Activated CD4-positive, CD25-positive, alpha-beta regulatory T cell treated with anti-CD3 and anti-CD28 coated beads, Interleukin-2, amount 50 U/mL, for 24 hours (primary cell): ENCODE results near the gene RAPGEF1.
A peak's percentile ranks its signal among the peaks of the same experiment; 100 is the strongest.
"Not testable (repeated sequence)": the region's sequence is repeated elsewhere in the genome, so short reads cannot be mapped to it uniquely, and the experiment has no call there.

Experiments used
- ATAC-seq, 2 donors: fragments of 150-1000 bp; cut with Tn5 transposase; one replicate each; pipeline ENCODE4 v1.10.0; 2021; ENCODE audit warnings: mild to moderate bottlenecking in 1 of 2, moderate library complexity in 1 of 2

The RAPGEF1 gene

DNA sequence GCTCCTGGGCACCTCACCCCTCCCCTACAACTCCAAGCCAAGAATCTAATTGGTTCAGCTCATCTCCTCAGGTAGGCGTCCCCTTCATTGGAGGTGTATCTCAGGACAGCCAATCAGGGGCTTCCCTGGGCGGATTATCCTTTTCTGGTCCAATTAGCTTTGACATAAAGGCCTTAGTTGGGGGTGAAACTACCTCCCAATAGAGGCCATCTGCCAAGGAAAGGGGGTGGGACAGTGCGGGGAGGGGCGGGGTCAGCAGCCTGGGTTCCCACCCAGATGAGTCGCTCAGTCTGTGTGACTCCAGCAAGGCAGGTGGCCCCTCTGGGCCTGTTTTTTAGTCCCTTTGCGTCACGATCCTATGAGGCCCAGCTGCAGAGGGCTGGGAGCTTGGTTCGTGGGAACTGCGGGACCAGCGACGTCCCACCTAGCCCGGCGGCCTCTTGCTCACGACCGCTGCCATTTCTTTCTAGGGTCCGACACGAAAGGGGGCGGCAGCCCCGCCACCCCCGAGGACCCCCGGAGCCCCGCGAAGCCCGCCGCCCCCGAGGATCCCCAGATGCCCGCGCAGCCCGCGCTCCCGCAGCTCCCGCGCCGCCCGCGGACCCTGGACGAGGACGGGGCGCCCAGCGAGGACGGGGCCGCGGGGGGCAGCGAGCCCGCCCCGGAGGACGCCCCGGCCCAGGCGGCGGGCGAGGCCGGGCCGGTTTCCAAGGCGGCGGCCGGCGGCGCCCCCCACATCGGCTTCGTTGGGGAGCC lies 185.6 kb downstream of the RAPGEF1 start:
- ATAC-seq = no peak

DNA sequence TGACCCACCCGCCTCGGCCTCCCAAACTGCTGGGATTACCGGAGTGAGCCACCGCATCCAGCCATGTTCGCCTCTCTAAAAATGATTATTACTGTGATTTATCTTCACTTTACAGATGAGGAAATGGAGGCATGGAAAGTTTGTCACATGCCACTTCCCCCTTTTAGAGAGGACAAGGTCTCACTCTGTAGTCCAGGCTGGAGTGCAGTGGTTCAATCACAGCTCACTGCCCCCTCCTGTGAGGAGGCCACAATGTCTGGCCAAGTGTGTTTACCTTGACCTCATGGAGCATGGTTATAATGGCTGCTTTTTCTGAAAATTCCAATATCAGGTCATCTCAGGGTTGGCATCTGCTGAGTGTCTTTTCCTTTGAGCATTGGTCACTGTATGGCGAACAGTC lies 187.8 kb downstream of the RAPGEF1 start:
- no peak for ATAC-seq

DNA sequence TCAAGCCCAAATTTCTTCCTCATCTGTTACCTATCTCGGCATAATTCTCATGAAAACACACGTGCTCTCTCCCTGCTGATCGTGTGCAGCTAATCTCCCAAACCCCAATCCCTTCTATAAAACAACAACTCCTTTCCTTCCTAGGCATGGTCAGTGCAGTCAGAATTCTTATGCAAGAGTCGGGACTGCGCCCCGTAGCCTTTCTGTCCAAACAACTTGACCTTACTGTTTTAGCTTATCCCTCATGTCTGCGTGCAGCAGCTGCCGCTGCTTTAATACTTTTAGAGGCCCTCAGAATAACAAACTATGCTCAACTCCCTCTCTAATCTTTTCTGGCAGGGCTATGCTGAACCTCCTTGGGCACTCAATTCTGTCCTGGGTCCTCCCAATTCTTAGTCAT lies 189.4 kb downstream of the RAPGEF1 start:
- not testable (repeated sequence) for ATAC-seq

DNA sequence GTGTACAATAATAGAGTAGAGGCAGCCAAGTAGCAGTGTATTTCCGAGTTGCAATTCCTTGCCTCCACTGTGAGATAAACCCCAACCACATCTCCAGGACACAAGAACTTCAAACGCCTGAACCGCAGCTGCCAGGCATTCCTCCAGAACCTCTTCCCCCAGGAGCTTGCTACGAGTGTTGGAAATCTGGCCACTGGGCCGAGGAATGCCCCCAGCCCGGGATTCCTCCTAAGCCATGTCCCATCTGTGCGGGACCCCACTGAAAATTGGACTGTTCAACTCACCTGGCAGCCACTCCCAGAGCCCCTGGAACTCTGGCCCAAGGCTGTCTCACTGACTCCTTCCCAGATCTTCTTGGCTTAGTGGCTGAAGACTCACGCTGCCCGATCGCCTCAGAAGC lies 190.7 kb downstream of the RAPGEF1 start:
- not testable (repeated sequence) for ATAC-seq

DNA sequence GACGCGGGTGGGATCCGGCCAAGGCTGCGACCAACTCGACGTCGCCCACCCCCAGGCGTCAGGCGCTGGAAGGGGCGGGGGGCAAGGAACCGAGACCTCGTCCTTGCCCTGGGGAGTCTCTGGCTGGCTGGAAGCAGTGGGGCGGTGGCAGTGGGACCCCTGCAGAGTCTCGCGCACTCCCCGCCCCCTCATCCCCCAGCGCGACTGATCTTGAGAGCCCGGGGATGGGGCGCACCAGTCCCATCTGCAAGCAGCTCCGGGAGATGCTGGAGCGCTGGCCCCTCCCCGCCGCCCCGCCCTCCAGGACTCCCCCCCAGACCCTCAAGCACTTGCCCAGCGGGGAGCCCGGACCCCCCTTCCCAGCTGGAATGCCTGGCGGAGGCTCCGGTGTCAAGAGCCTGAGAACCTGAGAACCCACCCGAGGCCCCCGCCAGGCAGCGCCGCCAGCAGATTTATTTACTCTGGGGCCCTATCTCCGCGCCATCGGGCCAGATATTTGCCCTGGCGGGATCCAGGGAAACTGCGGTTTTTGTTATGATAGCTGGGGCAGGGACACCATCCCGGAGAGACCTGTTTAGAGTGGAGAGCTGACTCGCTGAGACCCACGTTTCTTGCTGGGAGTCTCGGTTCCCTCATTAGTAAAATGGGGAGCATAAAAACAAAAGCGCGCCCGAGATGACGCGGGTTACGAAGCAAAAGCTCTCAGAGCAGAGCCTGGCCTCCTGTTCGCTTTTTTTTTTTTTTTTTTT lies 193.4 kb downstream of the RAPGEF1 start:
- no peak for ATAC-seq

DNA sequence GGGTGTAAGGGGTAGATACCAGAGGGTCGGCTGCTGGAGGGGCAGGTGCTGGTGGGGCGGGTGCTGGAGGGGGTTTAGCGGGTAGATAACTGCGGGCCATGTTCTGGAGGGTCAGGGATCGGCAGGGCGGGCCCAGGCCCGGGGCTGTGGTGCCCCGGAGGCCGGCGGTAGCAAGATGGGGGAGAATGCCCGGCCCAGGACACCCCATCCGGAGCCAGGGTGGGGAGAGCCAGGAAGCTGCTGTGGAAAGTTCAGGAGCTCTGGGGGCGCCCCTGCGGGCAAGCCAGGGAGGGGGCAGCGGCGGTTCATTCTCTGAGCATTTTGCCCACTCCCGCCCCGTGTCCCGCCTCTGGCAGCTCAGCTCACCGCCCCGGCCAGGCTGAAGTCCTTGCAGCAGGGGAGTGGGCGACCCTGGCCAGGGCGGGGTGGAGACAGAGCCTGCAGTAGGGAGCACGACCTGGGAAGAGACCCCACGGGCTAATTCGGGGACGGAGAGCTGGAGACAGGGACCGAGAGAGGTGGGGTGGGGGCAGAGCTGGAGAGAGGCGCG lies 194.0 kb downstream of the RAPGEF1 start:
- ATAC-seq = no peak

DNA sequence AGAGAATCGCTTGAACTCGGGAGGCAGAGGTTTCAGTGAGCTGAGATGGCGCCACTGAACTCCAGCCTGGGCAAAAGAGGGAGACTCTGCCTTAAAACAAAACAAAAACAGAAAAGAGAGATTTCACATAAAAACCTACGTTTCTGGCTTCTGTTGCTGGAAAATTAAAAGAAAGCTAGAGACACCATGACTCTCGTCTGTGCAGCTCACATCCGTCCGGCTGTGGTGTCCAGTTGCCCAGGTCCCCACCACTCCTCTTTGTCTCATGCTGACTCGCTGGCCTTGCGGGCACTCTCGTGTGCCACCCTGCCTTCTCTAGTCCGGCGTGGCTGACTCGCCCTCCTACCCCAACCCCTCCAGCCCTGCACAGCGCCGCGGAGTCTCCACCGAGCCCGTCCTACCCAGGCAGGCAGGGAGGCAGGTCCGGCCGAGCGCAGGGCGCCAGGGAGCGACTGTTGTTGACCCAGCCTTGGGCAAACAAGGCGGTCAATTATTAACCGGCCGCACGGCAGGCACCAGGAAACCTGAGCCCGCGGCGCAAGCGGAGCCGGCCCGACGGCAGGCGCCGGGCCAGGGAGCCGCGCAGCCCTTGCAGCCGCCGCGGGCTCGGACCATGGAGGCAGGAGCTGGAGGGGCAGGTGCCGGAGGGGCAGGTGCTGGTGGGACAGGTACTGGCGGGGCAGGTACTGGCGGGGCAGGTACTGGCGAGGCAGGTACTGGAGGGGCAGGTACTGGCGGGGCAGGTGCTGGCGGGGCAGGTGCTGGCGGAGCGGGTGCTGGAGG lies 194.7 kb downstream of the RAPGEF1 start, which contains the start of gene PRRT1B:
Gene PRRT1B, plus strand, starts transcription at position 521 of the 783 bp plus-strand sequence. Its CDS starts 93 bp downstream, at position 614.
- ATAC-seq = no peak

DNA sequence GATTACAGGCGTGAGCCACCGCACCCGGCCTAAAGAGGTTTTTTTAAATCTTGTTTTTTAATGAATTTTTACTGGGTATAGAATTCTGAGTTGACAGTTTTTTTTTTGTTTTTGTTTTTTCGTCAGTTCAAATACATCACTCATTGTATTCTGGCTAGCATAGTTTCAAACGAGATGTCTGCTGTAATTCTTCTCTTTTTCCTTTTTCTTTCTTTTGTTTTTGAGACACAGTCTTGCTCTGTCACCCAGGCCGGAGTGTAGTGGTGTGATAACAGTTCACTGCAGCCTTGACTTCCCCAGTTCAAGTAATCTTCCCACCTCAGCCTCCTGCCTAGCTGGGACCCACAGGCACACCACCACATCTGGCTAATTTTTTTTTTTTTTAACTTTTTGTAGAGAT lies 196.7 kb downstream of the RAPGEF1 start:
- ATAC-seq = no peak

DNA sequence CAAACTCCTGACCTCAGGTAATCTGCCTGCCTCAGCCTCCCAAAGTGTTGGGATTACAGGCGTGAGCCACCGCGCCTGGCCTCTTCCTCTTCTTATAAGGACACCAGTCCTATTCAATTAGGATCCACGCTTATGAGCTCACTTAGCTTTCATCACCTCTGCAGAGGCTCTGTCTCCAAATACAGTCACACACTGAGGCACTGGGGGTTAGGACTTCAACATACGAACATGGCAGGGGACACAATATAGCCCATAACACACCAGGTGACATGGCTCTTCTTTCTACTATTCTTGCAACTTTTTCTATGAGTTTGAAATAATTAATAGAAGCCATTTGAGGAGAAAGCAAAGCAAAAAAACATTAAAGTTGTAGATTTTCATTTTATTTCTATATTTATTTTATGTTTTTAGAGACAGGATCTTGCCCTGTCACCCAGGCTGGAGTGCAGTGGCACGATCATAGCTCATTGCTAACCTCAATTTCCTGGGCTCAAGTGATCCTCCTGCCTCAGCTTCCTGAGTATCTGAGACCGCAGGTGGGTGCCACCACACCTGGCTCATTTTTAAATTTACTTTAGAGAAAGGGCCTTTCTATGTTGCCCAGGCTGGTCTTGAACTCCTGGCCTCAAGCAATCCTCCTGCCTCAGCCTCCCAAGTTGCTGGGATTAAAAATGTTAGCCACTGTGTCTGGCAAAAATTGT lies 200.5 kb downstream of the RAPGEF1 start:
- ATAC-seq = no peak

DNA sequence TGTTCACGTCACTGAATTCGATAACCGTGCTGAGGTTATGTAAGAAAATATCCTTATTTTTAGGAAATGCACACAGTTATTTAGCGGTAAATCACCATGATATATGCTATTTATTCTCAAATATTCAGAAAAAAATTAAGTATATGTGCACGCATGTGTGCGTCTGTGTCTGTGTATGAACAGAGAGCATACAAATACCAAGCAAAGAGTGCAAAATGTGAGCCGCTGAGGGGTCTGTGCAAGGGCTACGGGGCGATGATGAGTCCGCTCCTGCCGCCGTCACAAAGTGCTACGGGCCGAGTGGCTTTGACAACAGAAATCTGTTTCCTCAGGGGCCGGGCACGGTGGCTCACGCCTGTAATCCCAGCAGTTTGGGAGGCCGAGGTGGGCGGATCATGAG lies 201.9 kb downstream of the RAPGEF1 start:
- no peak for ATAC-seq

DNA sequence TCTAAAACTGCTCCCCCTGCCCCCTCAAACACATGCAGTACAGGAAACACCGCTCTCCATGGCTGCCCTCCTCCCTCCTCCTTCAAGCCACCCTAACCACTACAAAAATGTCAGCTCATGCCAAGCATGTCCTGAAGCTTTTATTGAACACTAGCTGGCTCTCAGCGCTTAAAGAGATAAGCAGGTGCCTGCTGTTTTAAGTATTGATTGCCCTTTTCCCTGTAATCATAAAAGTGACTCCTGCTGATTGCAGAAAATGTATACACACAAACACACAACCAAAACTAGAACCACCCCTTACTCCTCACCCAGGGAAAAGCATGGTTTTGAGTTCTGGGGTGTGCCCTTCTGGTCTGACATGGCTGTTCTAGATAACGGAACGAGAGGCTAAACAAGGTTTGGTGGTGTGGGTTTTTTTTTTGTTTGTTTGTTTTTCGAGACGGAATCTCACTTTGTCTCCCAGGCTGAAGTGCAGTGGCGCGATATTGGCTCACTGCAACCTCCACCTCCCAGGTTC lies 205.1 kb downstream of the RAPGEF1 start:
- no peak for ATAC-seq

DNA sequence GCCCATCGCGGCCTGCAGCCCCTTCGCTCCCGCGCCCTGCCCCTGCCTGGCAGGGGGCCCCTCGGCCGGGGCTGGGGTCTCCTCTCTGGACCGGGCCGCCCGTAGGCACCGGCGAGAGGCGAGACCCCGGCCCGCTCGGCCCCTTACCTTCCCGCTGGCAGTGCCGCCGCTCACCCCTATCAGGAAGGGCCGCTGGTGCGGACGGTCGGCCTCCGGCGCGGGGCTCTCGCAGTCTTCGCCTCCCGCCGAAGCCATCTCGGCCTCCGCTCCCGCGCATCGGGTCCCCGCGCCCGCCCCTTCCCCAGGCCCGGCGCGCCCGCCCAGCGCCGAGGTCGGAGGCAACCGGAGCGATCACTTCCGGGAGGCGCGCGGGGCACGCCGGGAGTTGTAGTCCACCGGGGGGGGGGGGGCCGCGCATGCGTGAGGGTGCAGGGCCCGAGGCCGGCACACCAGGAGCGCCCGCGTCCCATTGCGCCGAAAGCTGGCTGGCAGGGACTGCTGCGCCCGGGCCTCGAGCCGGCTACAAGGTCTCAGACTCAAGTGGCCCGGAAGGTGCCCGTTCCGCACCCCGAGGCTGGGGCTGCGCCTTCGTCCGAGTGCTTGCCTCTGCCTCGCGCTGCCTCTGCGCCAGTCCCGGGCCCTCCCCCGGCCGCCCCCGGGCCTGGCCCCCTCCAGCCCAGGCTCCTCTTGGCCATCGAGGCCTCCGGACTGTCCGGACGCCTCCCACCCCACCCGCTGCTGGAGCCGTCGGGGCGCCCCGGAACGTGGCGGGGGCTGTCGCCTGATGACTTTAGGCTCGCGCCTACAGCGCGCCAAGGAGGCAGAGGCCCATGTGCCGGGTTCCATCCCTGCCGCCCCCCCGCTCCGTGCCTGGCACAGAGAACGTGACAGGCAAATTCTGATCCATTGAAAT lies 208.7 kb downstream of the RAPGEF1 start, which contains the start of gene UCK1:
Gene UCK1, minus strand, starts transcription at position 344 of the 913 bp plus-strand sequence. Its CDS starts 89 bp downstream, at position 255.
- peak; percentile 98 to 99 for ATAC-seq

DNA sequence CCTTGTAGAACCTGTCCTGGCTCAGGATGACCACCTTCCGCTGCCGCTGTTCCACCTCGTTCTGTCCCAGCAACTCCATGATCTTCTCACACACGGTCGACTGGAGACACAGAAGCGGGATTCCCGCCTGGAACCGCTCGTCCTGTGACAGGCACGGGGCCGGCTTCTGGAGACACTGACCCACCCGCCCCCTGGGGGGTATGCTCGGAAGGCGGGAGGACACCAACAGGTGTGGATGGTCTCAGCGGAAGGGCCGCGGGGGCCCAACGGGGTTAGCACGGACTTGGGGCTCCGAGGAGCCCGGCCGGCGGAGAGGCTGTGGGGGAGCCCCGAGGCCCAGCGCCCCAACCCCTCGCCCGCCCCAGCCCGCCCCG lies 209.3 kb downstream of the RAPGEF1 start:
- ATAC-seq = peak in 1 of 2 donors; percentile 12

DNA sequence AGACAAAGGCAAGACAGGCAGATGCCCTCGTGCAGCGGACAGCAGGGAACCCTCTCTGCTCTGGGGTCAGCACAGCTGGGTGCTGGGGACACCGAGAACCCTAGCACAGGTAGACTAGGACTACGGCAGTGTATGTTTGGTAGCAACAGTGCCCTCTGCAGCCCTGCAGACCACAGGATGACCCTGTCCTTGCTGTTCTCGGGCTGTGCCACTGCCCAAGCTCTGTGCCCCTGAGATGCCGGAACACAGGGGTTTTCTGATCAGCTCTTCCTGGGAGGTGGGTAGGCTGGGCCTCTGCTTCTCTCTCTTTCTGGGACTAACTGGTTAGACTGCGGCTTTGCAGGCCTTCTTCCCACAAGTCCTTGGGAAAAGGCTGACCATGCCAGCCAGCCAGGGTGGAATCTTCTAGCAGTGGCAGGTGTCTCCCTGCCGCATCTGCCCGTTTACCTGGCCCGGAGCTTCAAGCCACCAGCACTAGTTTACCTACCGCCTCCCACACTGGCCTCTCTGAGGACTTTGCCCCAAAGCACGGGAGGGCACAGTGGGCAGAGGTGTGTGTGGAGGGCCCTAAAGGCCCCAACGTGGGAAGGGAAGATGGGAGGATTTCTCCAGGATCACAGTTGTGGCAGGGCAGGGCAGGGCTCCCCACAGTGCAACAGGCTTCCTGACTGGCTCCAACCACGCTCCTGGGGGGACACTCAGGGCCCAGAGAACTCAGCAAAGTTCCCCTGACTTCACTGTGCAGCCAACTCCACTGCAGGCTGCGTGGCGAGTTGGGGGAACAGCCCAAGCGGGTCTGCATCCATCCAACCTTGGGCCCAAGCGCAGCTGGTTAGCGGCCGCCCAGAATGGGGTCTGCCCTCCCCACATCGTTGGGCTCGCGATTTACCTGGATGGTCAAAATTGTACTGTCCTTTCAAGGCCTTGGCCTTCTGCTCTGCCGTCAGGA lies 210.0 kb downstream of the RAPGEF1 start:
- ATAC-seq = no peak

DNA sequence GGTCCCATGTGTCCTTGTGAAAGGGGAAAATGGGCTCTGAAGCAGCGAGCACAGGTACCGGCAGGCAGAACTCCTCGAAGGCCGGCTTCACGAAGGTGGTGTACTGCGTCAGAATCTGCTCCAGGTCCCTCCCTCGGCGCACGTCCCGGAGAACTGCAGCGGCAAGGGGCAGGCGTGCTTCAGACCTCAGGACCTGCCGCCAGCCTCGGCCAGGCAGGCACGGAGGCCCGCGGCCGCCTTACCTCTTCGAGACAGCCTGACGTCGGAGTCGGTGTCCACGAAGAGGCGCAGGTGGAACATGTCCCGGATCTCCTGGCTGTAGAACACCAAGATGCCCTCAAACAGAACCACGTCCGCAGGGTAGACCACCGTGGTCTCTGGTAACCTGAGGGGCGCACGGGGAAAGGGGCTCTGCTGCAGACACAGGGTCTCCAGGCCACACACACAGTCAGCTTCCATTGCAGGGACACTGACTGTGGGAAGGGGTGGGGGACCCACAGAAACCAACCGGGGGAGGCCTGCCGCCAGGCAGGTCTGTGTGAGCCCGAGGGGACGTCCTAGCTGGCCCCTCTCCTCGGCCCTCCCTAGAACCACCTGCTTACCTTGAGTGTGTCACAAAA lies 210.9 kb downstream of the RAPGEF1 start:
- no peak for ATAC-seq

DNA sequence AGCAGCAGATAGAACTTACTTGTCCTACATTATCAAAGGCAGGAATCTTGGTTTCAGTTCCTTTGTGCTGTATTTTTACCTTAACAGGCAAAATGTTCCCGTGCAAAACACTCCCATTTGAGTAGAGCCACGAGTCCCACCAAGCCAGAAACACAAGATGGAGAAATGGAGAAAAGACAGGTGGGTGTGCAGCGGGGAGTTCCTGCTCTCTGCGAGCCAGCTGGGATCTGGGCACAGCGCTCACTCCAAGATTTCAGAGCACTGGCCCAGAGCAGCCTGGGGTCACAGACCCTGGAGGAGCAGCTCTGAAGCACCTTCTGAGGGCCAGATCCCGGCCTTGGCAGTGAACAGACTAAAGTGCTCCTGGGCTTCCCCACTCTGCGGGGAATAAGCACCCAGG lies 211.7 kb downstream of the RAPGEF1 start:
- no peak for ATAC-seq
